HG03565 (cell line): ENCODE data around the gene TMEM170A.
A peak's percentile ranks its signal among the peaks of the same experiment; 100 is the strongest.

Experiments used
- ATAC-seq: cut with Tn5 transposase; IDR thresholded peaks from one replicate; pipeline ENCODE4 v1.9.1; 2021; ENCODE audit warnings: mild to moderate bottlenecking, moderate library complexity; ENCODE audit not compliant: unreplicated experiment

Gene TMEM170A

DNA sequence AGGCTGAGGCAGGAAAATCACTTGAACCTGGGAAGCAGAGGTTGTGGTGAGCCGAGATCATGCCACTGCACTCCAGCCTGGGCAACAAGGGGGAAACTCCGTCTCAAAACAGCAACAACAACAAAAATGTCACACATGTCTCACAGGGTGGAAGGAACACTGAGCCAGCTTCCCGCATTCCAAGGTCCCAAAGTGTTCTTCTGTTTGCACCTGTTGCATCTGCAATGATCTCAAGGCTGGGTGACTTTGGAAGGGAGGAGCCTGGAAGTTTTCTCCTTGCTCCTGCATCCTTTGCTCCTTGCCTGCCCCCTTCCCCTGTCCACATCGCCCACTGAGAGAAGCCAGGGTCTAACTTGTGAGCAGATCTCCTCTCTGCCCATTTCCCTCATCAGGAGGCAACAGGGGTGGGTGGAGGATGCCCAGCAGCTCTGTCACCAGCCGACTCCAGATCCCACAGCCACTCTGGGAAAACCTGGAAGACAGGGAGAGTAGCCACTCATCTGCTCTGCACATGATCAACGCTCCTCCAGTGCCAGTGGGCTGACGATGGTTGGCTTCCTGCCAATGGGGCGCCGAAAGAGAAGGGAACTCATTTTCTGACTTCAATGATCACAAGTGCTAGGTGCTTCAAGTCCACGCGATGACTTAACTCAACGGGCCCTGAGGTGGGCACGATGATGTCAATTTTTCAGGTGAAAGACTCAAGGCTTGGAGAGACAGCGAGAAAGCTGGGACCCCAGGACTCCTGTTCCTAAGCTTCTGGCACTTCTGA, 18.1 kb upstream of the TMEM170A start:
- no peak for ATAC-seq

- no peak for ATAC-seq
Measured at GRCh38 chr16:75481475-75481874, 17.0 kb upstream of the TMEM170A start.

DNA sequence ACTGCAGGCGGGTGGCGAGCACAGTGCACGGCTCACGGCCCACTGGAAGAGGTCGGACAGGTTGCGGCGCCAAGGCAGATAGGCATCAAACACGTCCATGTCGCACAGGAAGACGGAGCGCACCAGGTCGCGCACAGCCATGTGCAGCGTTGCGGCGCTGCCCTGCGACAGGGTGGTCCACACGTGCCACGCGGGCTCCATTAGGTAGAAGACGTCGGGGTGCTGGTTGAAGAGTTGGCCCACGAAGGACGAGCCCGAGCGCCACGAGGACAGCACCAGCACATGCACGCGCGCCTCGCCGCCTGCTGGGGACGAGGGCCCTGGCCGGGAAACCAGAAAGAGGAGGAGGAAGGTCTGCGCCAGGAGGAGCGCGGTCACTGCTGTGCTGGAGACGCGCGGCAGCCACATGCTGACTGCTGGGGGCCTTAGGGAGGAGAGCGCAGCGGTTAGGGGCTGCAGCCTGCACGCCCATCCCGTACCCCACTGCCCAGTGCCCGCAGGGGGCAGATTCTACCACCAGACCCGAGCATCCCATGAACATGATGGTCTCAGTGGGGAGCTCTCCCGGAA, 15.0 kb upstream of the TMEM170A start:
- no peak for ATAC-seq

DNA sequence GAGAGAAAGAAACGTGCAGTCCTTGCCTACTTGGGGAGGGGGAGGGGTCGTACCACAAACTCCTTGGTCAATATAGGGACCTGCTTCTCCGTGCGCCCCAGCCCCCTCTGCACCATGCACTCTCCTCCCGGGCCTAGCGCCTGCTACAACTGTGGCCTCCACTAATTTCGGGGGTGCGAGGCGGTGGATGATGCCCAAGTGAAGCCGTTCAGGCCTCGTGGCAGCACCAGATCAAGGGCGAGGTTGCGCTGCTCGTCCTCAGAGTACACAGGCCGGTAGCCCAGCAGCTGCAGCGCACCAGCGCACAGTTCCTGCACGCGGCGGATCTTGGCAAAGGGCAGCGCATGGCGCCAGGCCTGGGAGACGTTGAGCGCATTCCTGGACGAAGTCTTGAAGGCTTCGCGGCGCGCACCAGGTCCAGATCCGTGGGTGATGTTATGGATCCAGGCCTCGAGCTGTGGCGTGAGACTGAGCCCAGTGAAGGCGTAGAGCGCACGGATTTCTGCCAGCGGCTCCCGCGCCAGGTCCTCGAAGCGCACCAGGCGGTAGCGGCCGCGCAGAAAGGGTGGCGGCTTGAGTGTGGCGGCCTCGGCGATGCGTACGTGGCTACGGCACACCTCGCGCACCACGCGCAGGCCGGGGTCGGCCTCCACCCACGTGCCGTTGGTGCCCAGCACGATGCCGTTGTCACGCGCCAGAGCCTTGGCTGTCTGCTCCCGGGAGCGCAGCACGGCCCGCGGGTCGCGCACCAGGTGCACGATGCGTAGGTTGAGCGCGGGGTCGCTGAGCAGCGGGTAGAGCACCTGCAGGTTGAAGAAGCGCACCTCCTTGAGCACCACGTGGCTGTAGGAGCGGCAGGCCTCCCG, 14.2 kb upstream of the TMEM170A start:
- no peak for ATAC-seq

DNA sequence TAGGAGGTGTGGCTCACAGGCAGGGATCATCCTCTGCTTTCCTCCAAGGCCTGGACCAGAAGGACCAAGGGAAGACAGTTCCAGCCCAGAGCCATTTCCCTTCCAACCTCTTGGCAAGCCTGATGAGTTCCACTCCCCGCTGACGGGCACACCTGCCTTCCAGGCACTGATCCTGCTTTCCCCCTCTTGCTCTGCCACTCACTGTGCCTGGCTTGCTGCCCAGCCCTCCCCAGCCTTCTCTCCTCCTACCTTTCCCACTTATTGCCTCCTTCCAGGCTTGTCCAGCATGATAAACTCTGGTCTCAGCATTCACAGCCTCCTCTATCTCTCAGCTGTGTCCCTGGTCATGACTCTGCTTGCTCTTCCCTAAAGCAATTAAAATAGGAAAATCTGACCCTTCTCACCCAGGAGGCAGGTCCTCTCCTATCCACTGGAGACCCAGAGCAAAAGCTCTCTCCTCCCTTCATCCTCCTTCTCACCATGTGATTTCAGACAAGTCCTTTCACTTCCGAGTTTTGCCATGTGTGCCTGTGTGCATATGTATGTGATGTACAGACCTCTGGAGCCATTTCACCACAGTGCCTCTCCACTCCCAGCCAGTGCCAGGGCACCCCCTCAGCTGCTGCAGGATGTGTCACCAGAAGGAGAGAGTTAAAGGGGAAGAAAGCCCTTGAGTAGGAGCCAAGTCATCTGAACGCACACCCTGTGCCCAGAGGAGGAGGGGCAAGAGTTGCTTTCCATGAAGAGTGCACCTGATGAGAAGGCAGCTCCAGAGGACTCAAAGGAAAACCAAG, 13.4 kb upstream of the TMEM170A start:
- ATAC-seq = peak; percentile 41

GRCh38 chr16:75476817-75477216, 12.3 kb upstream of the TMEM170A start:
- ATAC-seq = no peak

- no peak for ATAC-seq
Measured at GRCh38 chr16:75475420-75475847, 10.9 kb upstream of the TMEM170A start.

GRCh38 chr16:75472908-75473877, 8.7 kb upstream of the TMEM170A start:
- ATAC-seq = no peak

- ATAC-seq = peak; percentile 68
Measured at GRCh38 chr16:75471723-75472633, 7.5 kb upstream of the TMEM170A start.

DNA sequence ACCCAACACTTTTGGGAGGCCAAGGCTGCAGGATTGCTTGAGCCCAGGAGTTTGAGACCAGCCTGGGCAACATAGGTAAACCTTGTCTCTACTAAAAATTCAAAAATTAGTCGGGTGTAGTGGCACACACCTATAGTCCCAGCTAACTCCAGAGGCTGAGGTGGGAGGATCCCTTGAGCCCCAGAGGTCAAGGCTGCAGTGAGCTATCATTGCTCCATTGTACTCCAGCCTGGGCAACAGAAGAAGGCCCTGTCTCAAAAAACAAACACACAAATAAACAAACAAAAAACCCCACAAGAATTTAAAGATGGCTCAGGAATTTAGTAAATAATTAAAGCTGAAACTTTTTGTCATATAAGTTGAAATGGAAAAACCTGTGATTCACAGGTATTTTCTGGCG, 2.3 kb upstream of the TMEM170A start:
- ATAC-seq = no peak

GRCh38 chr16:75463389-75464121, 934 bp downstream of the TMEM170A start:
- peak; percentile 2 for ATAC-seq

DNA sequence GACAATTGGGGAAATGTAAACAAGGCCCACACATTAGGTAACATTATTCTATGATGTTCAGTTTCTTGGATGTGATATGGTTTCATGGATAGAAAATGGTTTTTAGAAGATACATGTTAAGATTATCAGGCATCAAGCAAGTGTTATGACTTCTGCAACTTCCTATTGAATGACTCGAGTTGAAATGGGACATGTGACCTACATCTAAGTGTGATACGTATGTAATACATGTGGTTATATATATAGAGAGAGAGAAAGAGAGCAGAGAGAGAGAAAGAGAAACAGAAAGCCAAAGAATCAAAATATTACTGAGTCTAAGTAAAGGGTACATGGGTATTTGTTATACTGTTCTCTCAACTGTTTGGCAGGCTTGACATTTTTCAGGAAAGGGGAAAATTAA, 1.7 kb downstream of the TMEM170A start:
- peak; percentile 29 for ATAC-seq

GRCh38 chr16:75461575-75461974, 2.9 kb downstream of the TMEM170A start:
- no peak for ATAC-seq

- ATAC-seq = no peak
Measured at GRCh38 chr16:75460446-75460845, 4.0 kb downstream of the TMEM170A start.

DNA sequence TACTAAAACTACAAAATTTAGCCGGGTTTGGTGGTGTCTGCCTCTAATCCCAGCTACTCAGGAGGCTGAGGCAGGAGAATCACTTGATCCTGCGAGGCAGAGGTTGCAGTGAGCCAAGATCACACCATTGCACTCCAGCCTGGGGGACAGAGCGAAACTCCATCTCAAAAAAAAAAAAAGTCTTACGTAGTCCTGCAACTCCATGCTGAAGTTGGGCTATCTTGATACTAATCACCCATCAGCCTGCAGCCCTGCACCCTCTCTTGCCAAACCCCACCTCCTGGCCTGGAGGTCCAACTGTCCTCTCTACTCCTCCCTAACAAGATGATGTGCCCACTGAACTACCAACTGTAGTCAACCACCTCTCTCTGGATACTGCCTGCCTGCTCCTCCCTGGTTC, 4.8 kb downstream of the TMEM170A start:
- no peak for ATAC-seq

GRCh38 chr16:75458439-75458838, 6.0 kb downstream of the TMEM170A start:
- no peak for ATAC-seq

- no peak for ATAC-seq
Measured at GRCh38 chr16:75458029-75458428, 6.5 kb downstream of the TMEM170A start.

DNA sequence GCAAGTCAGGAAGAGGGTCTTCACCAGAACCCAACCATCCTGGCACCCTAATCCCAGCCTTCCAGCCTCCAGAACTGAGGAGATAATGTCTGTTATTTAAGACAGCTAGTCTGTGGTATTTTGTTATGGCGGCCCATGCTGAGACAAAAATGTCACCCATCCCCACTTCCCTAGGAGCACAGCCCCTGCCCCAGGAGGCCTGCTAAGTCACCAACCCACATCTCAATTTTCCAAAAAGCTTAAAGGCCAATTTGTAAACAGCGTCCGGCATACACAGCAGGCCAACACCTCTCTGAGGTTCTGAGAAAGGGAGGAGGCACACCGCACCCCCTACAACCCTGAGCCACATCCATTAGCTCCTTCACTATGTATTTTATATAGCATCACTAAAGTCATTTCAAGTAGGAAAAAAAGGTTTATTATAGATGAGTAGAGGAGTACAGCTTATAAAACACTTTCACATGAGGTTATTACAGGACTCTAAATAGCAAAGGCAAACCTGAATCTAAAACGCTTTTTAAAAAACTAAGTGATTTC, 6.9 kb downstream of the TMEM170A start:
- ATAC-seq = no peak
